CD4-positive, alpha-beta T cell (primary cell): Measurements from ENCODE around the gene FAM163B. TPM values are rescaled to one million over a fixed set of nuclear protein-coding genes. Genes with fewer than 3 reads are reported as not detected.

Source experiments
- ATAC-seq: fragments of 200-7000 bp; cut with Tn5 transposase; one replicate; pipeline ENCODE4 v1.10.0; 2022; ENCODE audit warnings: mild to moderate bottlenecking; ENCODE audit not compliant: poor library complexity
- CTCF ChIA-PET: fragments of 350-600 bp; sonication (Branson Sonifier 250); formaldehyde crosslinking; loops from one replicate; lab custom pipeline; 2021; ENCODE audit warnings: antibody characterized with exemption, inconsistent platforms; lab: Charles Lee
- POLR2A ChIA-PET: fragments of 350-600 bp; sonication (Branson Sonifier 250); formaldehyde crosslinking; loops from one replicate; lab custom pipeline; 2021; ENCODE audit warnings: antibody characterized with exemption, inconsistent platforms; lab: Charles Lee
- DNase-seq, 14 experiments: peaks; one replicate each; pipeline ENCODE4 v3.0.0-alpha.2; 2013 to 2020; ENCODE audit warnings: mixed read lengths in 2 of 14
- H3K27ac ChIP-seq, 2 donors: one replicate each; pipeline versions ENCODE4 v1.5.1 to v1.7.0; 2013; ENCODE audit warnings: low read length in 2 of 2, low read depth in 1 of 2, mild to moderate bottlenecking in 1 of 2
- H3K27me3 ChIP-seq, 2 experiments: 1 replicate in 1 of 2; 2 replicates in 1 of 2; pipeline versions ENCODE4 v1.6.1 to v1.7.0; 2013; ENCODE audit warnings: low read length in 2 of 2, control low read depth in 1 of 2, mild to moderate bottlenecking in 1 of 2, moderate library complexity in 1 of 2; ENCODE audit not compliant: insufficient read depth in 2 of 2, control insufficient read depth in 1 of 2
- H3K36me3 ChIP-seq: one replicate; pipeline ENCODE4 v1.6.1; 2013; ENCODE audit warnings: low read length, control low read depth; ENCODE audit not compliant: insufficient read depth
- H3K4me1 ChIP-seq: one replicate; pipeline ENCODE4 v1.6.1; 2013; ENCODE audit warnings: low read length, control low read depth; ENCODE audit not compliant: insufficient read depth
- H3K4me3 ChIP-seq: one replicate; pipeline ENCODE4 v1.5.1; 2013; ENCODE audit warnings: mild to moderate bottlenecking, low read length, moderate library complexity
- H3K9me3 ChIP-seq, 2 experiments: 1 replicate in 1 of 2; 2 replicates in 1 of 2; pipeline versions ENCODE4 v1.6.1 to v1.7.0; 2013; ENCODE audit warnings: low read length in 2 of 2, mild to moderate bottlenecking in 2 of 2, control low read depth in 1 of 2, moderate library complexity in 1 of 2; ENCODE audit not compliant: control insufficient read depth in 1 of 2, insufficient read depth in 1 of 2
- H3K27ac Mint-ChIP-seq: one replicate; pipeline ENCODE4 v1.8.0; 2020; ENCODE audit warnings: mixed read lengths
- H3K27me3 Mint-ChIP-seq: one replicate; pipeline ENCODE4 v1.8.0; 2021; ENCODE audit warnings: mixed read lengths
- H3K36me3 Mint-ChIP-seq: one replicate; pipeline ENCODE4 v1.8.0; 2021; ENCODE audit warnings: low read depth, mixed read lengths
- H3K4me1 Mint-ChIP-seq: one replicate; pipeline ENCODE4 v1.8.0; 2021; ENCODE audit warnings: low read depth, mixed read lengths
- H3K4me3 Mint-ChIP-seq: one replicate; pipeline ENCODE4 v1.8.0; 2020; ENCODE audit warnings: mild to moderate bottlenecking, mixed read lengths
- H3K9me3 Mint-ChIP-seq: one replicate; pipeline ENCODE4 v1.8.0; 2020; ENCODE audit warnings: mixed read lengths
- intact Hi-C, 2 experiments: fragments of 100-400 bp; cut with DNase I in 1 of 2; cut with micrococcal nuclease in 1 of 2; formaldehyde crosslinking; loops; one replicate each; pipeline versions ENCODE4 v1.15.1 to v1.9.0; 2023 to 2025; cut with DNase I, micrococcal nuclease
- total RNA-seq, 174 experiments: library from RNA in 2 of 174; stranded (reverse) in 2 of 174; gene quantifications; one replicate each; pipeline ENCODE4 v1.2.3 and lab custom pipeline; 2021 to 2026
- TF ChIP-seq, protein P1 (sequence below): fragments of 200-600 bp; IDR thresholded peaks from one replicate; pipeline ENCODE4 v1.8.0; 2022; ENCODE audit warnings: antibody characterized with exemption, mild to moderate bottlenecking

The FAM163B gene
- total RNA-seq, 2 experiments from 2014 or later, result not detected

DNA sequence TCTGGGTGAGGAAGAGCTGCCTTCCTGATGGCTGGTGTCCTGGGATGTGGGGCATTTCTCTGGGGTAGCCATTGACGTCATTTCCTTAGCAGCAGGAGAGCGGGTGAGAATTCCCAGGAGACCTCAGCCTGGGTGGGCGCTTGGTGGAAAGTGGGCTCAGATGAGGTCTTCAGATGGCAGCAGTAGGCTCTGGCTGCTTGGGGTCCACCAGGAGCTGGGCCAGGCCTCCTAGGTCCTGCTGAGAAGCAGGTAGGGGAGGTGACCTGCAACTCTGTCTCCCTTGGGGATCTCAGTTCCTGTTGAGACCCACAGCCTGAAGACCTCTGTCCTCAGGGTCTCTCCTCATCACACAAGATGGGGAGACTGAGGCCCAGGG lies 31.5 kb downstream of the FAM163B start:
- Histone ChIP-seq H3K4me1 (no peaks in the 10 kb centered on the region), H3K36me3 (no peaks in the 10 kb centered on the region), H3K27me3 (peaks cover 18 to 21% of the 10 kb centered on the region in 2 experiments), H3K27ac (no peak overlapping the region), H3K4me3 (no peak overlapping the region), H3K9me3 (no peaks in the 10 kb centered on the region)
- Mint-ChIP-seq H3K9me3 (no peaks in the 10 kb centered on the region), H3K27me3 (peaks cover 56% of the 10 kb centered on the region), H3K4me1 (peaks cover 8% of the 10 kb centered on the region), H3K27ac (no peak overlapping the region), H3K36me3 (no peaks in the 10 kb centered on the region), H3K4me3 (no peak overlapping the region)
- ATAC-seq (no peak), DNase-seq (no peak)
- TF ChIP-seq, protein P1, sequence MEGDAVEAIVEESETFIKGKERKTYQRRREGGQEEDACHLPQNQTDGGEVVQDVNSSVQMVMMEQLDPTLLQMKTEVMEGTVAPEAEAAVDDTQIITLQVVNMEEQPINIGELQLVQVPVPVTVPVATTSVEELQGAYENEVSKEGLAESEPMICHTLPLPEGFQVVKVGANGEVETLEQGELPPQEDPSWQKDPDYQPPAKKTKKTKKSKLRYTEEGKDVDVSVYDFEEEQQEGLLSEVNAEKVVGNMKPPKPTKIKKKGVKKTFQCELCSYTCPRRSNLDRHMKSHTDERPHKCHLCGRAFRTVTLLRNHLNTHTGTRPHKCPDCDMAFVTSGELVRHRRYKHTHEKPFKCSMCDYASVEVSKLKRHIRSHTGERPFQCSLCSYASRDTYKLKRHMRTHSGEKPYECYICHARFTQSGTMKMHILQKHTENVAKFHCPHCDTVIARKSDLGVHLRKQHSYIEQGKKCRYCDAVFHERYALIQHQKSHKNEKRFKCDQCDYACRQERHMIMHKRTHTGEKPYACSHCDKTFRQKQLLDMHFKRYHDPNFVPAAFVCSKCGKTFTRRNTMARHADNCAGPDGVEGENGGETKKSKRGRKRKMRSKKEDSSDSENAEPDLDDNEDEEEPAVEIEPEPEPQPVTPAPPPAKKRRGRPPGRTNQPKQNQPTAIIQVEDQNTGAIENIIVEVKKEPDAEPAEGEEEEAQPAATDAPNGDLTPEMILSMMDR, result no peak
- ChIA-PET POLR2A (no interaction called here), CTCF (no interaction called here)
- intact Hi-C loops, result no loop called here

DNA sequence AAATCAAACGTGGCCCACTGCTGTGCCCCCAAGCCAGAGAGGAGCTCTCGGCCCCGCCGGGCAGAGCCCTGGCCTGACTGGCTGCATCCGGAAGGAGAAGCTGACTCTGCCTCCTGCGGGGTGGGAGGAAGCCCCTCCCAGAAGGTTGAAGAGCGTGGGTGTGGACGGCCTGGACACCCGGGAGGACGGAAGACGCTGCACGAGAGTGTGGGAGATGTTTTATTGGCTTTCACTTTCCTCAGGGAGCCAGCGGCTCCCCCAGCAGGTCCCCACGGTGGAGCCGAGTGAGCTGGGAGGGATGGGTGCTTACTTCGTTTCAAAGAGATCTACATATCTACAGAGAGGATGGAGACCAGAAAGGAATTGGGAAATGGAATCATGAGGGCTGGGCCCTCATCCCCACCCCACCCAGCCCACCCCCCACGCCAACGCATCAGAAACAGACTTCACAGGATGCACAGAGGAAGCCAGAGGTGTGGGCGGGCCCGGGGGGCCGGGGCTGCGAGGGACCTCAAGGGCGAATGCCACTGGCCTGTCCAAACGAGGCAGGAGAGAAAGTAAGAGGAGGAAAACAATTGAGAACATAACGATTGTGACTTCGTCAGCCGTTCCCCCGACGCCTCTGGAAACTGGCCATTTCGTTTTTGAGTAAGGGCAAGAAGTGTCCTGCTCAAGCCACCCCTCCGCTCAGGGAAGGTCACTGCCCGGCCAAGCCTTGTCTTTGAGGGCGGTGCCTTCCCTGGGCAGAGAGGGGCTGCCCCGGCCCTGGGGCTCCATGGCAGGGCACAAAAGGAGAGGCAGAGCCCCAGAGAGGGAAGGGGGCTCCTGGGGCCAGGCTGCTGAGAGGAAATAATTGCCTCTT lies 32.1 kb downstream of the FAM163B start:
- Histone ChIP-seq H3K4me3 (no peak overlapping the region), H3K27ac (no peak overlapping the region), H3K4me1 (no peaks in the 10 kb centered on the region), H3K27me3 (peaks cover 12 to 18% of the 10 kb centered on the region in 2 experiments), H3K9me3 (no peaks in the 10 kb centered on the region), H3K36me3 (no peaks in the 10 kb centered on the region)
- intact Hi-C loops, result no loop called here
- no peaks in the 10 kb centered on the region for H3K36me3 Mint-ChIP-seq
- TF ChIP-seq, protein P1, result no peak
- ChIA-PET CTCF (no interaction called here), POLR2A (no interaction called here)
- no peak overlapping the region for H3K4me3 Mint-ChIP-seq
- peaks cover 50% of the 10 kb centered on the region for H3K27me3 Mint-ChIP-seq
- DNase-seq (no peak), ATAC-seq (no peak)
- peaks cover 8% of the 10 kb centered on the region for H3K4me1 Mint-ChIP-seq
- no peaks in the 10 kb centered on the region for H3K9me3 Mint-ChIP-seq
- no peak overlapping the region for H3K27ac Mint-ChIP-seq

DNA sequence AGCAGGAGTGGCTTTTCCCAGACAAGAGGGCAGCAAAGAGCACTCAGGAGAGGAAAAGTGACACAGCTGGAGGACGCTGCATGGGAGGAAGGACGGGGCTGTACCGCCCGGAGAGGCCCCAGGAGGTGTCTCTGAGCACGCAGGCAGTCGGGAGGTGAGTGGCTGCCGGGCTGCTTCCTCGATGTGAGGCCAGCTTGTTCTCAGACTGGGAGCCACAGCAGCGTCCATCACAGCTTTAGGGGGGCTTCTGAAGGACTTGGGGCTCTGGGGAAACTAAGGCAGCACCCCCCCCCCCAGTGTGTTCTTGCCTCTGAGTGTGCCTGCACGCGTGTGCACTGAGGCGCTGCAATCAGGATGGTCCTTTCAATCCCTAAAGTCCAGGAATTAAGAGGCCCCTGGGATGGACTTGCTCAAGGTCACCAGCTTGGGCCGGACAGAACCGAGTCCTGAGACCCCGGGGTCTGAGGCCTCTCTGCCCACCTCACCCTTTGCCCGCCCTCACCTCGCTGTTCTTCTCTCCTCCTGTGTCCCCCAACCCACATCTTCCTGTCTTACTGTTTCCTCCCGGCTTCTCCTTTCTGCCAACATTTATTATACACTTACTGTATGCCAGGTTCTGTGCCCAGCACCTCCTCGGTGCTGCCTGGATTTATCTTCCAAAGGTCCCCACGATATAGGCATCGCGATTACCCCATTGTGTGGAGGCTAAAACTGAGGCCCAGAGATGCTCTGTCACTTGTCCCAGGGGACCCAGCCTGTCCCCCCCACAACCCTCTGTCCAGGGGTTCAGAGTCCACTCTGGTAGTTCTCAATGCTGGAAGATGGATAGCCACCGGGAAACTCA lies 32.9 kb downstream of the FAM163B start:
- DNase-seq, result no peak
- ATAC-seq, result no peak
- no peak overlapping the region for H3K27ac Mint-ChIP-seq
- Histone ChIP-seq H3K27me3 (peaks cover 11 to 18% of the 10 kb centered on the region in 2 experiments), H3K9me3 (no peaks in the 10 kb centered on the region), H3K4me1 (no peaks in the 10 kb centered on the region), H3K36me3 (no peaks in the 10 kb centered on the region), H3K4me3 (no peak overlapping the region), H3K27ac (no peak overlapping the region)
- intact Hi-C loops, result no loop called here
- TF ChIP-seq, protein P1, result no peak
- POLR2A ChIA-PET, result no interaction called here
- H3K4me1 Mint-ChIP-seq, result peaks cover 8% of the 10 kb centered on the region
- H3K9me3 Mint-ChIP-seq, result no peaks in the 10 kb centered on the region
- peaks cover 43% of the 10 kb centered on the region for H3K27me3 Mint-ChIP-seq
- CTCF ChIA-PET, result no interaction called here
- no peaks in the 10 kb centered on the region for H3K36me3 Mint-ChIP-seq
- no peak overlapping the region for H3K4me3 Mint-ChIP-seq
